SKM-1 treated with dmso at 0.1 percent for 144 hours (cell line): Measurements from ENCODE around the gene PRR36.
"Not testable (repeated sequence)": the region's sequence is repeated elsewhere in the genome, so short reads cannot be mapped to it uniquely, and the experiment has no call there.

Experiments
- DNase-seq: peaks from one replicate; lab custom pipeline; 2025; ENCODE audit not compliant: unreplicated experiment; lab: John Stamatoyannopoulos, UW

PRR36 gene

GRCh38 chr19:7899751-7900378 lies 25.7 kb upstream of the PRR36 start:
- no peak for DNase-seq

DNA sequence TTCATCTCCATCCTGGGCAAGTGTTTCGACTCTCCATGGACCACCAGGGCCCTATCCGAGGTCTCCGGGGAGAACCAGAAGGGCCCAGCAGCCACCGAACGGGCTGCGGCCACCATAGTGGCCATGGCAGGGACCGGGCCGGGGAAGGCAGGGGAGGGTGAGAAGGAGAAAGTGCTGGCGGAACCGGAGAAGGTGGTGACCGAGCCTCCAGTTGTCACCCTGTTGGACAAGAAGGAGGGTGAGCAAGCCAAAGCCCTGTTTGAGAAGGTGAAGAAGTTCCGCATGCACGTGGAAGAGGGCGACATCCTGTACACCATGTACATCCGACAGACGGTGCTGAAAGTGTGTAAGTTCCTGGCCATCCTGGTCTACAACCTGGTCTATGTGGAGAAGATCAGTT lies 24.8 kb upstream of the PRR36 start:
- DNase-seq, result no peak

GRCh38 chr19:7897292-7897691 lies 23.1 kb upstream of the PRR36 start:
- DNase-seq, result no peak

GRCh38 chr19:7895565-7895964 lies 21.4 kb upstream of the PRR36 start:
- no peak for DNase-seq

DNA sequence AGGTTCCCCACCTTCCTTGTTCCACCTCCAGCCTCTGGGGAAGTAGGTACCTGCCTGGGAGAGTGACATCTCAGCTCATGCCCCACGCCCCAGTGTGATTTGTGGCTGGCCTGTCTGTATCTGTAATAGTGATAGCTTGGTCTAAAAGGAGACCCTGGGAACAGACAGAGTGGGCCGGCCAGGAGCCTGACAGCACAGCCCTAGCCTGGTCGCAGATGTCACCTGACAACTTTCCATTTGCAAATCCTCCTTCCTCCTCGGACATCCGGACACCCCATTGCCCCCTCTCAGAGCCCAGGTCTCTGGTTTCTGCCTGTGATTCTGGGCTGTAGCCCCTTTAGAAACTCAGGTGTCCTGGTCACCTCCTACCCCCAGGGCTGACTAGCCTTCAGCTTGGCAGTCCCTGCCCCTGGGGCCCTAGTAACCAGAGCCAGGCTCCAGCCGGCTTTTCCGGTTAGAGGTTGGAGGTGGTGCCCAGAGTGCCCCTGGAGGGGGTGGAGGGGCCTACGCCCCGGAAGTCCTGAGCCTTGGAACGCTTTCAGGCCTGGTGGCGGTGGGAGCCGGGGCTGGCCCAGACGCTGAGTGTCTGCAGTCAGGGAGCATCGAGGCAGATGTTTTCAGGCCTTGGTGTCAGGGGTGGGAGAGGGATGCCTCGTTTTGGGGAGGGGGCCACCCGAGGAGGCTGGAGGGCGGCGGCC lies 20.6 kb upstream of the PRR36 start:
- no peak for DNase-seq

- DNase-seq, result not testable (repeated sequence)
Observed at GRCh38 chr19:7893362-7894101, 19.3 kb upstream of the PRR36 start.

GRCh38 chr19:7888826-7889217 lies 14.6 kb upstream of the PRR36 start:
- no peak for DNase-seq

- DNase-seq, result no peak
Observed at GRCh38 chr19:7888145-7888825, 14.1 kb upstream of the PRR36 start, which contains the start of gene LRRC8E. Gene LRRC8E, plus strand, starts transcription at chr19:7888510. Its CDS starts 7,094 bp downstream, at chr19:7895604.

DNA sequence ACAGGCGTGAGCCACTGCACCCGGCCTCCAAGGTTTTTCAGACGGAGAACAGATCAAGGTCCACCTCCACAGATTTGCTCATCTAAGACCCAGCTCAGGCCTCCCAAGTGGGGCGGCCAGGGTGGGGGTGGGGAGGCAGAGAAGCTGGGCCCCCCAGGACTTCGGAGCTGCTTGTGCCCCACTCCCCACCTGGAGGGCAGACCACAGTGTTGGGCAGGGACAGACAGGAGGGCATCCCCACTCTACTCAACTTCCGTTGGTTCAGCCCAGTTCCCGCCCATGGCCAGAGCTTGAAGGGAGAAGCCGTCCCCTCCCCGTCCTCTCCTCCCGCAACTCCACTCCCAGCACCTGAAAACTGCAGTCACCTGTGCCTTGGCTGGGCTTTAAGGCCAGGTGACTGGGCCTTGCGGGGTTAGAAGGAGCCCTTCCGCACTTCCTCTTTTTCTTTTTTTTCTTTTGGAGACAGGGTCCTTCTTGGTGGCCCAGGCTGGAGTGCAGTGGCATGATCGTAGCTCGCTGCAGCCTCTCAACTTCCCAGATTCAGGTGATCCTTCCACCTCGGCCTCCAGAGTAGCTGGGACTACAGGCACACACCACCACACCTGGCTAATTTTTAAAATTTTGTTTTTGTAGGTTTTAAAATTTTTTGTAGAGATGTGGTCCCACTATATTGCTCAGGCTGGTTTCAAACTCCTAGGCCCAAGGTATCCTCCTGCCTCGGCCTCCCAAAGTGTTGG lies 13.4 kb upstream of the PRR36 start:
- DNase-seq, result no peak

DNA sequence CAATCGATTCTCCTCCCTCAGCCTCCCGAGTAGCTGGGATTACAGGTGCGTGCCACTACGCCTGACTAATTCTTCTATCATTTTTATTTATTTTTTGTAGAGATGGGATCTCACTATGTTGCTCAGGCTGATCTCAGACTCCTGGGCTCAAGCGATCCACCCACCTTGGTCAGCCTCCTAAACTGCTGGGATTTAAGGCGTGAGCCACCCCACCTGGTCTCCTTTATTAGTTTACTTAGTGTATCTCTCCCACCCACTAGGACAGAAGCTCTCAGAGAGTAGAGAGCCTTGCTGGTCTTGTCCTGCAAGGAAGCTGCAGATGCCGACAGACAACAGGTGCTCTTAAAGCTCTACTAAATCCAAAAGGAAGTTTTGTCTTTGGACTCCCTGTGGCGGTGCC lies 11.6 kb upstream of the PRR36 start:
- no peak for DNase-seq

DNA sequence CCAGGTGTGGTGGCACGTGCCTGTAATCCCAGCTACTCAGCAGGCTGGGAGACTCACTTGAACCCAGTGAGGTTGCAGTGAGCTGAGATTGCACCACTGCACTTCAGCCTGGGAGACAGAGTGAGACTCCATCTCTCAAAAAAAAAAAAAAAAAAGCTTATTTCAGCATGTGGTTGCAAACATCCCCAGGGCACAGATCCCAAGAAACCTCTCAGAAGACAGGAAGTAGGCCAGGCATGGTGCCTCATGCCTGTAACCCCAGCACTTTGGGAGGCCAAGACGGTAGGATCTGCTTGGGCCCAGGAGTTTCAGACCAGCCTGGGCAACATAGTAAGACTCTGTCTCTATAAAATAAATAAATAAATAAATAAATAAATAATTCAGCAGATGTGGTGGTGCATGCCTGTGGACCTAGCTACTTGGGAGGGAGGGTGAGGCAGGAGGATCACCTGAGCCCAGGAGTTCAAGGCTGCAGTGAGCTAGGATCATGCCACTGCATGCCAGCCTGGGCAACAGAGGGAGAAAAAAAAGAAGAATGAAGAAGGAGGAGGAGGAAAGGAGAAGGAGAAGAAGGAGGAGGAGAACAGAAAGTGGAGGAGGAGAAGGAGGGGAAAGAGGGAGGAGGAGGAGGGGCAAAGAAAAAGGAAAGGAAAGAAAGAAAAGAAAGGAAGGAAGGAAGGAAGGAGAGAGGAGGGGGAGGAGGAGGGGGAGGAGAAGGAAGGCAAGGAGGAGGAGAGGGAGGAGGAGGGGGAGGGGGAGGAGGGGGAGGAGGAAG lies 9.8 kb upstream of the PRR36 start:
- DNase-seq, result no peak

DNA sequence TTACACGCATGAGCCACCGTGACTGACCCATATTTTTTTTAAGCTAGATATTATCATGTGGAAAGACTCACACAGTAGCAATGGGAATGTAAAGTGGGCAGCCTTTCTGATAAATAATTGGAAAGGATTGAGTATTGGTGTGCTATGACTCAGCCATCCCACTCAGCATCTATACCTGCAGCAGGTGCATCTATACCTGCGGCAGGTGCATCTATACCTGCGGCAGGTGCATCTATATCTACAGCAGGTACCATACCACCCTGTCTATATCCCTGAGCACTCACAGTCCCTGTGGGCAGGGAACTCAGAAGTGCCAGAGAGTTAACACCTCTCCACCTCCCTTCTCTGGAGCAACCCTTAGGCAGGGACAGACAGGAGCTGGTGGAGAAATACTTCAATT lies 8.9 kb upstream of the PRR36 start:
- DNase-seq, result no peak

GRCh38 chr19:7881910-7882309 lies 7.7 kb upstream of the PRR36 start:
- no peak for DNase-seq

- no peak for DNase-seq
Observed at GRCh38 chr19:7879836-7880235, 5.6 kb upstream of the PRR36 start.

DNA sequence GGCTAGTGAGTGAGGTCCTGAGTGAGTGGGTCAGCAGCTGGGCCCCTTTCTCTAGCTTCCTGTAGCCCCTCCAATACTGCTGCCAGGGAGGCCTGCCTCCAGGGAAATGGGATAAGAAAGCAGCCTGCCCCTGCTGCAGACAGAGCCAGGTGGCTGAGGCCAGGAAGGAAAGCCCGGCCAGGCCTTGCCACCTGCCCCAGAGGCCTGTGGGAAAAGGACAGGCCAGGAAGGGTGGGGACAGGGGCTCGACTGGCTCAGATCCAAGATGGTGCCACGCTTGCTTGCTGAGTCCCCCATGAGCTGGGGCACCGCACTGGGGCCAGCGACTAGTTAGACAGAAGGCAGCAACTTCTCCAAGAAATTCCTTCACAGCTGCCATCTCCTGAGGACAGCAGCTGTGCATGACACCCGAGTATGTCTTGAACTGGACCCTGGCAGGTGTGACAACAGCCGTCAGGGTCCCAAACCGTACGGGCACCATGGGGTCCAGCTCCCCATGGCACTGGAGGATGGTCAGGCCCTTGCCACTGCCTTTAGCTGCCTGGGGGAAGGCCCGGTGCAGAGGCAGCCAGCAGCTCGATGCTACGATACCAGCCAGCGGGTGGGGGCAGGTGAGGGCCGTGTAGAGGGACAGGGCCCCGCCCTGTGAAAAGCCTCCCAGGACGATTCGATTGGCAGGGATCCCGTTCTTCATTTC lies 5.1 kb upstream of the PRR36 start:
- DNase-seq, result no peak

GRCh38 chr19:7877249-7877836 lies 3.2 kb upstream of the PRR36 start:
- DNase-seq, result no peak

- no peak for DNase-seq
Observed at GRCh38 chr19:7874897-7875273, 695 bp upstream of the PRR36 start.

DNA sequence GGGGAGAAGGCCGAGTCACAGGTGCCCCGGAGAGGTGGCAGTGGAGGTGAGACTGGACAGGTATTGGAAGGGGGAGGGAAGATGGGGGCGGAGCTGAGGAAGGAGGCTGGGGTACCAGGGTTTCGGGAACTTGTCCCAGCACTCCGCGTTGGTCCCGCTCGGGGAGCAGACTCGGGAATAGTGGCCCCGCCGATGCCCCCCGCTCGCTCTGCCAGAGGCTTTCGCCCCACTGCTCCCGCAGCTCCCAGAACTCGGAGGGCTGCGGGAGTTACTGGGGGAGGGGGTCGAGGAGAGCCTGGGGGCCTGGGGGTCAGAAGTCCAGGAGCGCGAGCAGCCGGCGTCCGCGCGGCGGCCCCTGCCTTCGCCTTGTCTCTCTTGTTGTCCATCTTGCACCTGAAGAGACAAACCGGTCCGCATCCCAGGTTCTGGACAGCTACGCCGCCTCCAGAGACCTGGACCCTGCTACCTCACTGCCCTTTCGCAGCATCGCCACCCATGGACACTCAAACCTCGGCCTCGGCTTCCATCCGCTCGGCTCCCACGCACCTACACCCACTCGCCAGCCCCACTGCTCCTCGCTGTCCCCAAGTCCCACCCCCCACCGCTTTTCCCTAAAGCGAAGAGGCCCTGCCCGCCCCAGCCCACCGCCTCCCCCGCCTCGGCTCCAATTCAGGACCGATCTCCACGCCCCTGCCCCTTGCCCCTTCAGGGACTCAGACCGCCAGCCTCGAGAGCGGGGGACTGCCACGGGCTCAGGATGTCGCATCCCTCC lies 700 bp downstream of the PRR36 start:
- DNase-seq, result no peak
